ENCODE measurements around the gene RABEP1. TPM values are rescaled to one million over a fixed set of nuclear protein-coding genes. Genes with fewer than 3 reads are reported as not detected.

RABEP1 gene
- total RNA-seq, 1 experiment from 2014 or later: 53.0 TPM

DNA sequence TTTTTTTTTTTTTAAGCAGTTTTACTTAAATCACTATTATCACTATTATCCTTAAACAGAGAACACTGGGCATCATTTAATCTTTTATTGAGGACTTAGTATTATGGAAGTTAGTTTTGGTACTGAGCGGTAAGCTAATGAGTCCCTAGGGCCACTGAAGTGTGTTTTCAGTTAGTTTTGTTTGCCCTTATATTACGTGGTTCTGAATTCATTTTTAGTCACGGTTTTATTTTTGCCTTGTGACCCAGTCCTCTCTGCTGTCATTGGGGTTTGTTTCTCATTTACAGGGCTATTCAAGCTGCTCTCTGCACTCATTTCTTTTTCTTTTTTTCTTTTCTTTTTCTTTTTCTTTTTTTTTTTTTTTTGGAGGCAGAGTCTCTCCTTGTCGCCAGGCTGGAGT, 17.3 kb downstream of the RABEP1 start:
- Histone ChIP-seq H4K20me1 (ENCODE audit: insufficient read depth) (peaks cover 15% of the 10 kb centered on the region), H3K4me1 (replicated peaks; ENCODE audit: insufficient read depth) (no peaks in the 10 kb centered on the region)

DNA sequence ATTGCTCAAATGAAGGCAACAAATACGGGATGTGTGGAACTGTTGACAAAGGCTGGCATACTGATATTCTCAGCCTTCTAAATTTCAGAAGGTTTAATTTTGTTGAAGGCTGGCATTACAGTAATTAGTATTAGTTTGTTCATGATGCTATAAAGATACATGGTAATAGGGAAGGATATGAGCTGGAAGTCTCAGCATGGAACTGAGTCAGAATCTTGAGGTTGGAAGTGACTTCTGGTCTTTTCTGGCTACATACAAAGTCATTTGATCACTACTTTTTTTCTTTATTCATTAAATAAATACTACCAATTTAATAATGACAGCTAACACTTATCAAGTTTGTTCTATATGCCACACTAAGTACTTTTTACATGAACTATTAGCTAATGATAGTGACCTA, 22.6 kb downstream of the RABEP1 start:
- ChIA-PET POLR2A (ENCODE audit: unreplicated experiment) (no interaction called here), CTCF (no interaction called here)

More for the DNA sequence above, 17.3 kb downstream of the RABEP1 start:
- no peak overlapping the region for H3K4me2 ChIP-seq
- peaks cover 40% of the 10 kb centered on the region for H3K79me2 ChIP-seq (ENCODE audit: low read depth)
- H3K4me3 ChIP-seq: no peak overlapping the region
- intact Hi-C loops (cut with micrococcal nuclease; ENCODE audit: unreplicated experiment): no loop called here
- H2AFZ ChIP-seq: no peak overlapping the region
- H3K27me3 ChIP-seq (ENCODE audit: insufficient read depth, low read depth): no peaks in the 10 kb centered on the region
- TF ChIP-seq EZH2 (IDR thresholded peaks at IDR 0.05; ENCODE audit: low read depth): no peak
- TF ChIP-seq, protein P1, sequence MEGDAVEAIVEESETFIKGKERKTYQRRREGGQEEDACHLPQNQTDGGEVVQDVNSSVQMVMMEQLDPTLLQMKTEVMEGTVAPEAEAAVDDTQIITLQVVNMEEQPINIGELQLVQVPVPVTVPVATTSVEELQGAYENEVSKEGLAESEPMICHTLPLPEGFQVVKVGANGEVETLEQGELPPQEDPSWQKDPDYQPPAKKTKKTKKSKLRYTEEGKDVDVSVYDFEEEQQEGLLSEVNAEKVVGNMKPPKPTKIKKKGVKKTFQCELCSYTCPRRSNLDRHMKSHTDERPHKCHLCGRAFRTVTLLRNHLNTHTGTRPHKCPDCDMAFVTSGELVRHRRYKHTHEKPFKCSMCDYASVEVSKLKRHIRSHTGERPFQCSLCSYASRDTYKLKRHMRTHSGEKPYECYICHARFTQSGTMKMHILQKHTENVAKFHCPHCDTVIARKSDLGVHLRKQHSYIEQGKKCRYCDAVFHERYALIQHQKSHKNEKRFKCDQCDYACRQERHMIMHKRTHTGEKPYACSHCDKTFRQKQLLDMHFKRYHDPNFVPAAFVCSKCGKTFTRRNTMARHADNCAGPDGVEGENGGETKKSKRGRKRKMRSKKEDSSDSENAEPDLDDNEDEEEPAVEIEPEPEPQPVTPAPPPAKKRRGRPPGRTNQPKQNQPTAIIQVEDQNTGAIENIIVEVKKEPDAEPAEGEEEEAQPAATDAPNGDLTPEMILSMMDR (conservative IDR thresholded peaks at IDR 0.05): no peak
- no TSS peak for BruUV-seq (replicated peaks)
- 0 out of 2 replicates have a peak, but pooled peaks cover 3% of the 10 kb centered on the region for H3K36me3 ChIP-seq (ENCODE audit: low read depth)
- CTCF ChIA-PET: no interaction called here
- no peak overlapping the region for H3K27ac ChIP-seq
- no peak for DNase-seq
- peaks cover 4% of the 10 kb centered on the region; the same call in 1 of the 2 replicates for H3F3A ChIP-seq (ENCODE audit: insufficient read depth, low read depth)
- H3K9me3 ChIP-seq (ENCODE audit: insufficient read depth, low read depth): no peaks in the 10 kb centered on the region
- POLR2A ChIA-PET (ENCODE audit: unreplicated experiment): no interaction called here
- H3K9me2 ChIP-seq (ENCODE audit: insufficient read depth): no peaks in the 10 kb centered on the region

DNA sequence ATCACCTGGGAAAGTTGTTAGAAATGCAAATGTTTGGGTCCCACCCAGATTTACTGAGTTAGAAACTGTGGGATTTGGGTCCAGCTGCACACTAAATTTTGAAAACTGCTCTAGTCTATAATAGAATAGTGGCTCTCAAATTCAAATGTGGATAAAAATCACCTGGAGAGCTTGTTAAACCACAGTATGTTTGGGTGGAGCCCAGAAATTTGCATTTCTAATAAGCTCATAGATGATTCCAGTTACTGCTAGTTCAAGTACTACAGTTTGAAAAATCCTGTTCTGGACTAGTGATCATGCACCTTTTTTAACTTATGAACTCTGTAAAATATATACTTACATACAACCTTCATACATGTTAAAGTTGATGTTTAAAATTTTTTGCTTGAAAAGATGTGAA, 27.8 kb downstream of the RABEP1 start:
- H3K4me3 ChIP-seq: no peak overlapping the region
- 0 out of 2 replicates have a peak, but pooled peaks cover 3% of the 10 kb centered on the region for H3K36me3 ChIP-seq (ENCODE audit: low read depth)
- no TSS peak for BruUV-seq (replicated peaks)
- H4K20me1 ChIP-seq (ENCODE audit: insufficient read depth): peaks cover 12% of the 10 kb centered on the region
- H3K4me1 ChIP-seq (replicated peaks; ENCODE audit: insufficient read depth): no peaks in the 10 kb centered on the region
- H3K4me2 ChIP-seq: no peak overlapping the region
- DNase-seq: no peak
- H3F3A ChIP-seq (ENCODE audit: insufficient read depth, low read depth): 0 out of 2 replicates have a peak, but pooled peaks cover 6% of the 10 kb centered on the region
- CTCF ChIA-PET: interaction anchor here (0.5 to 0.6 kb wide), 2 partner anchors 53 to 55 kb away, joined by 3 to 4 read pairs; no protein-coding TSS in a partner anchor
- H3K27ac ChIP-seq: no peak overlapping the region
- no peak overlapping the region for H2AFZ ChIP-seq
- H3K27me3 ChIP-seq (ENCODE audit: insufficient read depth, low read depth): no peaks in the 10 kb centered on the region
- 0 out of 2 replicates have a peak, but pooled peaks cover 2% of the 10 kb centered on the region for H3K9me3 ChIP-seq (ENCODE audit: insufficient read depth, low read depth)
- H3K79me2 ChIP-seq (ENCODE audit: low read depth): peaks cover 10% of the 10 kb centered on the region; the same call in 1 of the 2 replicates
- no peaks in the 10 kb centered on the region for H3K9me2 ChIP-seq (ENCODE audit: insufficient read depth)
- TF ChIP-seq EZH2 (IDR thresholded peaks at IDR 0.05; ENCODE audit: low read depth): no peak
- TF ChIP-seq, protein P1 (conservative IDR thresholded peaks at IDR 0.05): no peak
- POLR2A ChIA-PET (ENCODE audit: unreplicated experiment): no interaction called here
- intact Hi-C loops (cut with micrococcal nuclease; ENCODE audit: unreplicated experiment): no loop called here

More for the DNA sequence above, 22.6 kb downstream of the RABEP1 start:
- Histone ChIP-seq H4K20me1 (ENCODE audit: insufficient read depth) (peaks cover 9% of the 10 kb centered on the region; the same call in 1 of the 2 replicates), H3K79me2 (ENCODE audit: low read depth) (peaks cover 29% of the 10 kb centered on the region), H3K27ac (no peak overlapping the region), H3K36me3 (ENCODE audit: low read depth) (no peaks in the 10 kb centered on the region), H3K4me3 (no peak overlapping the region), H3K9me3 (ENCODE audit: insufficient read depth, low read depth) (no peaks in the 10 kb centered on the region), H3K4me1 (replicated peaks; ENCODE audit: insufficient read depth) (no peaks in the 10 kb centered on the region), H3K27me3 (ENCODE audit: insufficient read depth, low read depth) (no peaks in the 10 kb centered on the region), H3K9me2 (ENCODE audit: insufficient read depth) (no peaks in the 10 kb centered on the region), H3K4me2 (no peak overlapping the region), H2AFZ (no peak overlapping the region), H3F3A (ENCODE audit: insufficient read depth, low read depth) (0 out of 2 replicates have a peak, but pooled peaks cover 6% of the 10 kb centered on the region)
- intact Hi-C loops (cut with micrococcal nuclease; ENCODE audit: unreplicated experiment): no loop called here
- TF ChIP-seq, protein P1 (conservative IDR thresholded peaks at IDR 0.05): no peak
- TF ChIP-seq EZH2 (IDR thresholded peaks at IDR 0.05; ENCODE audit: low read depth): no peak
- DNase-seq: no peak
- BruUV-seq (replicated peaks): no TSS peak
